GM23338 (cell line): ENCODE data around the gene XYLT1. TPM values are rescaled to one million over a fixed set of nuclear protein-coding genes. Genes with fewer than 3 reads are reported as not detected.

Source experiments
- ATAC-seq: fragments of 200-7000 bp; cut with Tn5 transposase; 3 replicates; pipeline ENCODE4 v1.9.1; 2020
- DNase-seq: peaks from one replicate; pipeline ENCODE4 v3.0.0-alpha.2; 2015; ENCODE audit warnings: low spot score
- H2AFZ ChIP-seq: fragments of 200-600 bp; sonication (generic); 2 replicates; pipeline ENCODE4 v1.8.0; 2016; ENCODE audit warnings: antibody characterized with exemption, mild to moderate bottlenecking, moderate library complexity
- H3F3A ChIP-seq: fragments of 200-600 bp; sonication (generic); replicated peaks from 2 replicates; pipeline ENCODE4 v1.8.0; 2017; ENCODE audit warnings: antibody characterized with exemption, mixed run types, low read depth
- H3K27ac ChIP-seq: fragments of 200-600 bp; sonication (generic); 2 replicates; pipeline ENCODE4 v1.6.1; 2016; ENCODE audit warnings: low read depth
- H3K27me3 ChIP-seq: fragments of 200-600 bp; sonication (generic); 2 replicates; pipeline ENCODE4 v1.8.0; 2016; ENCODE audit warnings: mild to moderate bottlenecking, mixed run types, moderate library complexity; ENCODE audit not compliant: insufficient read depth
- H3K36me3 ChIP-seq: fragments of 200-600 bp; sonication (generic); 2 replicates; pipeline ENCODE4 v1.8.0; 2016; ENCODE audit warnings: mild to moderate bottlenecking; ENCODE audit not compliant: insufficient read depth
- H3K4me1 ChIP-seq: fragments of 200-600 bp; sonication (generic); 2 replicates; pipeline ENCODE4 v1.8.0; 2016; ENCODE audit warnings: mild to moderate bottlenecking, moderate library complexity; ENCODE audit not compliant: insufficient read depth
- H3K4me2 ChIP-seq: fragments of 200-600 bp; sonication (generic); 2 replicates; pipeline ENCODE4 v1.7.1; 2017; ENCODE audit warnings: mixed run types
- H3K4me3 ChIP-seq: fragments of 200-600 bp; sonication (generic); 2 replicates; pipeline ENCODE4 v1.6.1; 2016; ENCODE audit warnings: mixed run types
- H3K79me2 ChIP-seq: fragments of 200-600 bp; sonication (generic); replicated peaks from 2 replicates; pipeline ENCODE4 v1.8.0; 2017; ENCODE audit warnings: mild to moderate bottlenecking; ENCODE audit not compliant: insufficient read depth
- H3K9me2 ChIP-seq: fragments of 200-600 bp; sonication (generic); 2 replicates; pipeline ENCODE4 v1.8.0; 2017; ENCODE audit not compliant: insufficient read depth
- H4K20me1 ChIP-seq: fragments of 200-600 bp; sonication (generic); replicated peaks from 2 replicates; pipeline ENCODE4 v1.8.0; 2017; ENCODE audit warnings: mild to moderate bottlenecking; ENCODE audit not compliant: insufficient read depth
- H3K27ac Mint-ChIP-seq: 2 replicates; pipeline ENCODE4 v1.8.0; 2020; ENCODE audit warnings: inconsistent platforms, mild to moderate bottlenecking, moderate library complexity, mixed read lengths
- H3K27me3 Mint-ChIP-seq: 3 replicates; pipeline ENCODE4 v1.8.0; 2022; ENCODE audit warnings: low read depth, mild to moderate bottlenecking, moderate library complexity, mixed read lengths, inconsistent platforms; ENCODE audit not compliant: insufficient read depth, poor library complexity
- H3K36me3 Mint-ChIP-seq: 3 replicates; pipeline ENCODE4 v1.8.0; 2021; ENCODE audit warnings: low read depth, mild to moderate bottlenecking, inconsistent platforms, moderate library complexity, mixed read lengths
- H3K4me1 Mint-ChIP-seq: 3 replicates; pipeline ENCODE4 v1.8.0; 2020; ENCODE audit warnings: mild to moderate bottlenecking, inconsistent platforms, mixed read lengths
- H3K4me3 Mint-ChIP-seq: 3 replicates; pipeline ENCODE4 v1.8.0; 2021; ENCODE audit warnings: moderate library complexity, mild to moderate bottlenecking, inconsistent platforms, mixed read lengths
- H3K9me3 Mint-ChIP-seq: 3 replicates; pipeline ENCODE4 v1.8.0; 2020; ENCODE audit warnings: moderate library complexity, mild to moderate bottlenecking, inconsistent platforms, mixed read lengths
- CREB1 ChIP-seq: fragments of 250-450 bp; sonication (Bioruptor Pico); IDR thresholded peaks from 2 replicates; pipeline ENCODE4 v1.5.0; 2020; ENCODE audit warnings: low read depth, mild to moderate bottlenecking, moderate library complexity
- CTCF ChIP-seq, 2 experiments: fragments of 200-600 bp in 1 of 2; sonication (generic) in 1 of 2; conservative IDR thresholded peaks; 2 replicates each; pipeline versions ENCODE4 v1.5.1 to v1.6.1; 2016 to 2017; ENCODE audit warnings: antibody characterized with exemption in 2 of 2, low read depth in 2 of 2, mild to moderate bottlenecking in 2 of 2, moderate library complexity in 1 of 2
- ETS1 ChIP-seq: IDR thresholded peaks from 2 replicates; pipeline ENCODE4 v1.6.1; 2016; ENCODE audit warnings: antibody characterized with exemption
- EZH2 ChIP-seq: fragments of 200-600 bp; sonication (generic); IDR thresholded peaks from one replicate; pipeline ENCODE4 v1.8.0; 2017; ENCODE audit warnings: antibody characterized with exemption, mild to moderate bottlenecking, low read depth; ENCODE audit not compliant: unreplicated experiment
- EZH2phosphoT487 ChIP-seq: fragments of 200-600 bp; sonication (generic); IDR thresholded peaks from one replicate; pipeline ENCODE4 v1.8.1; 2018; ENCODE audit warnings: antibody characterized with exemption; ENCODE audit not compliant: unreplicated experiment
- JUNB ChIP-seq: IDR thresholded peaks from one replicate; pipeline ENCODE4 v1.6.1; 2016; ENCODE audit warnings: antibody characterized with exemption; ENCODE audit not compliant: unreplicated experiment
- NANOG ChIP-seq: IDR thresholded peaks from 2 replicates; pipeline ENCODE4 v1.6.1; 2016; ENCODE audit warnings: antibody characterized with exemption, borderline replicate concordance
- POLR2AphosphoS5 ChIP-seq: IDR thresholded peaks from 2 replicates; pipeline ENCODE4 v1.6.1; 2016; ENCODE audit warnings: antibody characterized with exemption, low read depth
- REST ChIP-seq: IDR thresholded peaks from one replicate; pipeline ENCODE4 v1.6.1; 2018; ENCODE audit warnings: antibody characterized with exemption; ENCODE audit not compliant: unreplicated experiment
- STAT1 ChIP-seq: IDR thresholded peaks from one replicate; pipeline ENCODE4 v1.6.1; 2016; ENCODE audit warnings: antibody characterized with exemption; ENCODE audit not compliant: unreplicated experiment
- ZNF114 ChIP-seq: fragments of 250-450 bp; sonication (Bioruptor Pico); IDR thresholded peaks from 2 replicates; pipeline ENCODE4 v1.5.0; 2020; ENCODE audit warnings: mild to moderate bottlenecking, moderate library complexity
- ZNF331 ChIP-seq: fragments of 250-450 bp; sonication (Bioruptor Pico); IDR thresholded peaks from 2 replicates; pipeline ENCODE4 v1.5.0; 2020; ENCODE audit warnings: low read depth, mild to moderate bottlenecking, moderate library complexity
- polyA plus RNA-seq: library from polyadenylated mRNA; unstranded; fragments of >200 nt; fragmentation: Nextera tagmentation; extraction: Ambion mirVana; gene quantifications from 2 replicates; pipeline ENCODE4 v1.2.1, GENCODE V29; 2016
- total RNA-seq: library from RNA; depleted of rRNA; stranded (reverse); fragments of >200 nt; shearing (Covaris generic); gene quantifications from 2 replicates; pipeline ENCODE4 v1.2.3, GENCODE V29; 2014
- TF ChIP-seq, protein P1 (sequence below): fragments of 250-450 bp; sonication (Bioruptor Pico); IDR thresholded peaks from 2 replicates; pipeline ENCODE4 v1.5.0; 2020; ENCODE audit warnings: mild to moderate bottlenecking, moderate library complexity

The XYLT1 gene
- total and polyA plus RNA-seq, 2 experiments from 2014 or later: 3.5 to 24.7 TPM

DNA sequence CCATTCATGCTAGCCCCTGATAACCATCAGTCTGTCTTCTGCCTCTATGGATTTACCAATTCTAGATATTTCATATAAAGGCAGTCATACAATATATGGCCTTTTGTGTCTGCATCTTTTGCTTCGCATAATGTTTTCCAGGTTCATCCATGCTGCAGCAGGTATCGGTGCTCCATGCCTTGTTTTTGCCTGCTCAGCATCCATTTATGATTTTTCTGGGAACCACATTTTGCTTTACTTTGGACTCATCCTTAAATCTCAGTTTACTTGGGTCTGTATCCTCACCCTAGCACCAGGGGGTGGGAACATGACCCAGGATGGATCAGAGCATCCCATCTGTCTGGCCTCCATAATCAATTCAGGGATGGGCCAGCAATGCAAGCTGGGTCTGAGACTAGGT, 325.7 kb downstream of the XYLT1 start:
- ATAC-seq (no peak), DNase-seq (no peak)
- H3K4me1 Mint-ChIP-seq: no peaks in the 10 kb centered on the region
- Histone ChIP-seq H3K27ac (no peak overlapping the region), H3K79me2 (no peaks in the 10 kb centered on the region), H3K4me1 (no peaks in the 10 kb centered on the region), H3K9me2 (no peaks in the 10 kb centered on the region; the same call in 1 of the 2 replicates), H4K20me1 (no peaks in the 10 kb centered on the region; the same call in none of the 2 replicates), H2AFZ (no peak overlapping the region), H3F3A (no peaks in the 10 kb centered on the region), H3K4me3 (no peak overlapping the region), H3K27me3 (no peaks in the 10 kb centered on the region), H3K4me2 (no peak overlapping the region), H3K36me3 (no peaks in the 10 kb centered on the region)
- no peak overlapping the region for H3K4me3 Mint-ChIP-seq
- no peak for TF ChIP-seq NANOG
- no peak for TF ChIP-seq STAT1
- TF ChIP-seq REST: no peak
- no peak for TF ChIP-seq EZH2
- no peak for TF ChIP-seq CREB1 (CRISPR knock-in tag)
- TF ChIP-seq, protein P1, sequence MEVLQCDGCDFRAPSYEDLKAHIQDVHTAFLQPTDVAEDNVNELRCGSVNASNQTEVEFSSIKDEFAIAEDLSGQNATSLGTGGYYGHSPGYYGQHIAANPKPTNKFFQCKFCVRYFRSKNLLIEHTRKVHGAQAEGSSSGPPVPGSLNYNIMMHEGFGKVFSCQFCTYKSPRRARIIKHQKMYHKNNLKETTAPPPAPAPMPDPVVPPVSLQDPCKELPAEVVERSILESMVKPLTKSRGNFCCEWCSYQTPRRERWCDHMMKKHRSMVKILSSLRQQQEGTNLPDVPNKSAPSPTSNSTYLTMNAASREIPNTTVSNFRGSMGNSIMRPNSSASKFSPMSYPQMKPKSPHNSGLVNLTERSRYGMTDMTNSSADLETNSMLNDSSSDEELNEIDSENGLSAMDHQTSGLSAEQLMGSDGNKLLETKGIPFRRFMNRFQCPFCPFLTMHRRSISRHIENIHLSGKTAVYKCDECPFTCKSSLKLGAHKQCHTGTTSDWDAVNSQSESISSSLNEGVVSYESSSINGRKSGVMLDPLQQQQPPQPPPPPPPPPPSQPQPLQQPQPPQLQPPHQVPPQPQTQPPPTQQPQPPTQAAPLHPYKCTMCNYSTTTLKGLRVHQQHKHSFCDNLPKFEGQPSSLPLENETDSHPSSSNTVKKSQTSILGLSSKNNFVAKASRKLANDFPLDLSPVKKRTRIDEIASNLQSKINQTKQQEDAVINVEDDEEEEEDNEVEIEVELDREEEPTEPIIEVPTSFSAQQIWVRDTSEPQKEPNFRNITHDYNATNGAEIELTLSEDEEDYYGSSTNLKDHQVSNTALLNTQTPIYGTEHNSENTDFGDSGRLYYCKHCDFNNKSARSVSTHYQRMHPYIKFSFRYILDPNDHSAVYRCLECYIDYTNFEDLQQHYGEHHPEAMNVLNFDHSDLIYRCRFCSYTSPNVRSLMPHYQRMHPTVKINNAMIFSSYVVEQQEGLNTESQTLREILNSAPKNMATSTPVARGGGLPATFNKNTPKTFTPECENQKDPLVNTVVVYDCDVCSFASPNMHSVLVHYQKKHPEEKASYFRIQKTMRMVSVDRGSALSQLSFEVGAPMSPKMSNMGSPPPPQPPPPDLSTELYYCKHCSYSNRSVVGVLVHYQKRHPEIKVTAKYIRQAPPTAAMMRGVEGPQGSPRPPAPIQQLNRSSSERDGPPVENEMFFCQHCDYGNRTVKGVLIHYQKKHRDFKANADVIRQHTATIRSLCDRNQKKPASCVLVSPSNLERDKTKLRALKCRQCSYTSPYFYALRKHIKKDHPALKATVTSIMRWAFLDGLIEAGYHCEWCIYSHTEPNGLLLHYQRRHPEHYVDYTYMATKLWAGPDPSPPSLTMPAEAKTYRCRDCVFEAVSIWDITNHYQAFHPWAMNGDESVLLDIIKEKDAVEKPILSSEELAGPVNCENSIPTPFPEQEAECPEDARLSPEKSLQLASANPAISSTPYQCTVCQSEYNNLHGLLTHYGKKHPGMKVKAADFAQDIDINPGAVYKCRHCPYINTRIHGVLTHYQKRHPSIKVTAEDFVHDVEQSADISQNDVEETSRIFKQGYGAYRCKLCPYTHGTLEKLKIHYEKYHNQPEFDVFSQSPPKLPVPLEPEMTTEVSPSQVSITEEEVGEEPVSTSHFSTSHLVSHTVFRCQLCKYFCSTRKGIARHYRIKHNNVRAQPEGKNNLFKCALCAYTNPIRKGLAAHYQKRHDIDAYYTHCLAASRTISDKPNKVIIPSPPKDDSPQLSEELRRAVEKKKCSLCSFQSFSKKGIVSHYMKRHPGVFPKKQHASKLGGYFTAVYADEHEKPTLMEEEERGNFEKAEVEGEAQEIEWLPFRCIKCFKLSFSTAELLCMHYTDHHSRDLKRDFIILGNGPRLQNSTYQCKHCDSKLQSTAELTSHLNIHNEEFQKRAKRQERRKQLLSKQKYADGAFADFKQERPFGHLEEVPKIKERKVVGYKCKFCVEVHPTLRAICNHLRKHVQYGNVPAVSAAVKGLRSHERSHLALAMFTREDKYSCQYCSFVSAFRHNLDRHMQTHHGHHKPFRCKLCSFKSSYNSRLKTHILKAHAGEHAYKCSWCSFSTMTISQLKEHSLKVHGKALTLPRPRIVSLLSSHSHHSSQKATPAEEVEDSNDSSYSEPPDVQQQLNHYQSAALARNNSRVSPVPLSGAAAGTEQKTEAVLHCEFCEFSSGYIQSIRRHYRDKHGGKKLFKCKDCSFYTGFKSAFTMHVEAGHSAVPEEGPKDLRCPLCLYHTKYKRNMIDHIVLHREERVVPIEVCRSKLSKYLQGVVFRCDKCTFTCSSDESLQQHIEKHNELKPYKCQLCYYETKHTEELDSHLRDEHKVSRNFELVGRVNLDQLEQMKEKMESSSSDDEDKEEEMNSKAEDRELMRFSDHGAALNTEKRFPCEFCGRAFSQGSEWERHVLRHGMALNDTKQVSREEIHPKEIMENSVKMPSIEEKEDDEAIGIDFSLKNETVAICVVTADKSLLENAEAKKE: no peak
- TF ChIP-seq ZNF331 (CRISPR knock-in tag): no peak
- TF ChIP-seq POLR2AphosphoS5: no peak
- no peak for TF ChIP-seq ETS1
- TF ChIP-seq CTCF (conservative IDR thresholded peaks at IDR 0.05; ENCODE audit: low read depth in 2 of 2): no peak
- no peak for TF ChIP-seq JUNB
- no peak for TF ChIP-seq ZNF114
- TF ChIP-seq EZH2phosphoT487: no peak
- no peak overlapping the region for H3K27ac Mint-ChIP-seq
- H3K27me3 Mint-ChIP-seq: no peaks in the 10 kb centered on the region
- no peaks in the 10 kb centered on the region for H3K9me3 Mint-ChIP-seq
- no peaks in the 10 kb centered on the region for H3K36me3 Mint-ChIP-seq
